GM12873 (cell line): ENCODE results near the gene SV2C.

Experiments
- CTCF ChIP-seq: IDR thresholded peaks from 2 replicates; pipeline ENCODE4 v1.5.1; 2012; ENCODE audit warnings: low read depth, mild to moderate bottlenecking, moderate library complexity, low read length, control low read depth; ENCODE audit not compliant: insufficient read depth; ENCODE audit errors: missing control alignments

The SV2C gene

GRCh38 chr5:76291305-76292077, 208.3 kb downstream of the SV2C start:
- TF ChIP-seq CTCF, result no peak

GRCh38 chr5:76292620-76293322, 209.6 kb downstream of the SV2C start:
- TF ChIP-seq CTCF, result no peak

DNA sequence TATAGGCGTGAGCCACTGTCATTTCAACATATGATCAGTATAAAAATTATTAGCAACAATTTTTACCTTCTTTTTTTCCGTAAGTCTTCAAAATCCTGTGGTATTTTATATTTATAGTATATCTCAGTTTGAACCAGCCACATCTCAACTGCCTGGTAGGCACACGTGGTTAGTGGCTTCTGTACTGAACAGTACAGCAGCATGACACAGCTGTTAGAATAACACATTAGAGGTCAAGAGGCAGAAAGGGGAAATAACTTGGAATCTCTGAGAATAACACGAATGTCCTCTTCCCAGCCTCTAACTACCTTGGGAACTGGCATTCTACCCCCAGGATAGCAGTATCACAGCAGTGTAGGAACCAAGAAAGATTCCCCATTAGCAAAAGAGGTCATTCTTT, 211.4 kb downstream of the SV2C start:
- TF ChIP-seq CTCF, result no peak

GRCh38 chr5:76298852-76299251, 215.7 kb downstream of the SV2C start:
- no peak for TF ChIP-seq CTCF

DNA sequence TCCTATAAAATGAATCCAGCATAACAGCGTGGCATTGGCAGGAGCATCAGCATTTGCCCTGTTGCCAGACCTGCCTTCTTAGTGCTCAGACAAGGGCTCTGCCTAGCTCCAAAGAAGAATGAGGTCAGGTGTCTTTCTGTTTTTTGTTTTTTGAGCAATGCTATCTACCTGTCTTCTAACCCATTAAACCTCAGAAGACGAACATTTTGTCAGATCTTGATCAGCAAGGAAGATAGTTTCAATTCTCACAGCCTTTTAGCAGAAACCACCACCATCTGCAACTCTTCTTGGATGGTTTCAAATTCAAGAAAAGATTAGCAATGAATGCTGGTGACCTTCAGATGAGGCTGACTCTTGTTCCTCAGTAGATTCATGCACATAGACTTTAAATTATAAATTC, 216.4 kb downstream of the SV2C start:
- no peak for TF ChIP-seq CTCF

DNA sequence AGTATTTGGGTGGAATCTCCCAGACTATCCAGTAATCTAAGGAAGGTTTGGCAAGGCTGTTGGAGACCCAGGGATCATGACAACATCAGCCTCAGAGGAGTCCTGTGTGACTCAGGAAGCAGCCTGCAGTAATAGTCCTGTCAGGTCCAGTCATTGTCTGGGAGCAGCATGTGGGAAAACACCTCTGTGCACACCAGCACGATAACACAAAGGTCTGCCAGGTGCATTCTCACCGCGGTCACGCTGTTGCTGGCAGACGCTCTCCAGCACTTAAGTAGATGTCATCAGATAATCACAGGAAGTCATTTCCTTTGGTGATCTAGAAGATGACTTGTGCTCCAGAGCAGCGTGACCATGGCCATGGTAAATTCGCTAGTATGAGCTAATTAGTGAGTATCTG, 220.7 kb downstream of the SV2C start:
- no peak for TF ChIP-seq CTCF

DNA sequence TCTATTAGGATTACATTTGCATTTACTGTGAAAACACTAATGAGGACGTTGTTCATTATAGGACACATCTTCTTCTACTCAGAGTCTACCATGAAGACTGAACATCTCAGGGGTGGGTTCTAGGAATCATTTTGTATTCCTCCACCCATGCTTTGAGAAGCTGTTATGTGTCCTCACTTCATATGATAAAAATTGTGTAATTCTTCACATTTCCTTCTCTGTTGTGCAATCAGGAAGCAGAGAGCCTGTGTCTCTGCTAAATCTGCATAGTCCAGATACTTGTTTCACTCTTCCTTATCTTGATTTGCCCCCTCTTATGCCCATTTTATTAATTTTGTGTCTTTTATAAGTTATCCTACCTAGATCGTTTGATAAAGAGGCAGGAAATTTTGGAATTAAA, 222.1 kb downstream of the SV2C start:
- no peak for TF ChIP-seq CTCF
